ENCODE measurements around the gene AK8. TPM values are rescaled to one million over a fixed set of nuclear protein-coding genes. Genes with fewer than 3 reads are reported as not detected.

Gene AK8
- total RNA-seq, 1 experiment from 2014 or later = 0.88 TPM

GRCh38 chr9:132775720-132776119 is 102.4 kb downstream of the AK8 start:
- BruUV-seq (replicated peaks) = no TSS peak
- H3K27me3 Mint-ChIP-seq (ENCODE audit: insufficient read depth, unreplicated experiment) = peaks cover 2% of the 10 kb centered on the region
- DNase-seq = no peak
- H3K4me1 Mint-ChIP-seq (ENCODE audit: low read depth, unreplicated experiment) = no peaks in the 10 kb centered on the region
- no peak overlapping the region for H3K27ac Mint-ChIP-seq (ENCODE audit: unreplicated experiment)
- H3K9me3 Mint-ChIP-seq (ENCODE audit: unreplicated experiment) = no peaks in the 10 kb centered on the region
- TF ChIP-seq CTCF (IDR thresholded peaks at IDR 0.05; ENCODE audit: insufficient read depth in 1 of 2, low read depth in 1 of 2, low read length in 1 of 2, severe bottlenecking in 1 of 2, unreplicated experiment in 1 of 2) = no peak
- Histone ChIP-seq H3K4me3 (ENCODE audit: low read depth, low read length) (no peak overlapping the region), H3K36me3 (ENCODE audit: control insufficient read depth, insufficient read depth, low read length) (no peaks in the 10 kb centered on the region), H3K27me3 (replicated peaks; ENCODE audit: control insufficient read depth, insufficient read depth, low read length) (no peaks in the 10 kb centered on the region), H3K9me3 (no peaks in the 10 kb centered on the region), H3K4me1 (no peaks in the 10 kb centered on the region)
- H3K36me3 Mint-ChIP-seq (ENCODE audit: insufficient read depth, unreplicated experiment) = no peaks in the 10 kb centered on the region
- ChIA-PET POLR2A (no interaction called here), CTCF (no interaction called here)
- intact Hi-C loops (cut with micrococcal nuclease; ENCODE audit: unreplicated experiment) = no loop called here
- no peak overlapping the region for H3K4me3 Mint-ChIP-seq (ENCODE audit: unreplicated experiment)

DNA sequence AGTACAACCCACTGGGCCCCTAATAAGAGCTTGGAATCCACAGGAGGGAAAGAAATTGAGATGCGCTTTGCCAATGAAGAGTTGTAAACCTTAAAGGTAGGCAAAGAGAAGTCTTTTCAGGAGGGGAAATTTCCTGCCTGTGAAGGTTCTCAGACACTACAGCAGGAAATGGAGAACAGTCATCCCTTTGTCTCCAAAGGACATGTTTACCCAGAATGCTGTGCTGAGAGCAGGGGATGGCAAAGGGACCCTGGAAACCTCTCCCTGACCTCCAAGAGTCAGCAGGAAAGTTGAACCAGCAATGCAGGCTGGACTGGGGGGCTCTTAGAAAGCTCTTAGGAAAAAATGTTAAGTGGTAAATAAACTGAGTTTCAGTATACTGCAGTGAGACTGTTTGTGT is 103.2 kb downstream of the AK8 start:
- ChIA-PET POLR2A (no interaction called here), CTCF (no interaction called here)
- Mint-ChIP-seq H3K4me3 (ENCODE audit: unreplicated experiment) (no peak overlapping the region), H3K27ac (ENCODE audit: unreplicated experiment) (no peak overlapping the region), H3K9me3 (ENCODE audit: unreplicated experiment) (no peaks in the 10 kb centered on the region), H3K27me3 (ENCODE audit: insufficient read depth, unreplicated experiment) (peaks cover 1% of the 10 kb centered on the region), H3K4me1 (ENCODE audit: low read depth, unreplicated experiment) (no peaks in the 10 kb centered on the region), H3K36me3 (ENCODE audit: insufficient read depth, unreplicated experiment) (peaks cover 3% of the 10 kb centered on the region)
- H3K4me3 ChIP-seq (ENCODE audit: low read depth, low read length) = no peak overlapping the region
- no peak for TF ChIP-seq CTCF (IDR thresholded peaks at IDR 0.05; ENCODE audit: insufficient read depth in 1 of 2, low read depth in 1 of 2, low read length in 1 of 2, severe bottlenecking in 1 of 2, unreplicated experiment in 1 of 2)
- intact Hi-C loops (cut with micrococcal nuclease; ENCODE audit: unreplicated experiment) = no loop called here
- no peaks in the 10 kb centered on the region for H3K4me1 ChIP-seq
- H3K9me3 ChIP-seq = no peaks in the 10 kb centered on the region
- H3K27me3 ChIP-seq (replicated peaks; ENCODE audit: control insufficient read depth, insufficient read depth, low read length) = no peaks in the 10 kb centered on the region
- BruUV-seq (replicated peaks) = no TSS peak
- no peak for DNase-seq
- H3K36me3 ChIP-seq (ENCODE audit: control insufficient read depth, insufficient read depth, low read length) = no peaks in the 10 kb centered on the region

- no peaks in the 10 kb centered on the region for H3K27me3 Mint-ChIP-seq (ENCODE audit: insufficient read depth, unreplicated experiment)
- H3K4me3 ChIP-seq (ENCODE audit: low read depth, low read length) = no peak overlapping the region
Measured at GRCh38 chr9:132773764-132774339, 104.2 kb downstream of the AK8 start.

More at GRCh38 chr9:132773764-132774339, 104.2 kb downstream of the AK8 start:
- BruUV-seq (replicated peaks) = no TSS peak
- Mint-ChIP-seq H3K9me3 (ENCODE audit: unreplicated experiment) (no peaks in the 10 kb centered on the region), H3K4me1 (ENCODE audit: low read depth, unreplicated experiment) (no peaks in the 10 kb centered on the region), H3K4me3 (ENCODE audit: unreplicated experiment) (no peak overlapping the region), H3K36me3 (ENCODE audit: insufficient read depth, unreplicated experiment) (peaks cover 6% of the 10 kb centered on the region), H3K27ac (ENCODE audit: unreplicated experiment) (no peak overlapping the region)
- TF ChIP-seq CTCF (IDR thresholded peaks at IDR 0.05; ENCODE audit: insufficient read depth in 1 of 2, low read depth in 1 of 2, low read length in 1 of 2, severe bottlenecking in 1 of 2, unreplicated experiment in 1 of 2) = no peak
- Histone ChIP-seq H3K27me3 (replicated peaks; ENCODE audit: control insufficient read depth, insufficient read depth, low read length) (no peaks in the 10 kb centered on the region), H3K4me1 (no peaks in the 10 kb centered on the region), H3K9me3 (no peaks in the 10 kb centered on the region), H3K36me3 (ENCODE audit: control insufficient read depth, insufficient read depth, low read length) (no peaks in the 10 kb centered on the region)
- ChIA-PET CTCF (no interaction called here), POLR2A (no interaction called here)
- DNase-seq = no peak
- intact Hi-C loops (cut with micrococcal nuclease; ENCODE audit: unreplicated experiment) = no loop called here

Measured in Caco-2 (cell line).